Prostate gland (tissue), 2 donors: ENCODE measurements around the gene PDE8B.

Experiments
- CTCF ChIP-seq, 4 experiments: fragments of 200-600 bp in 2 of 4; fragments of 450-650 bp in 2 of 4; sonication (generic) in 2 of 4; IDR thresholded peaks; 1 replicate in 3 of 4; 2 replicates in 1 of 4; pipeline ENCODE4 v1.5.1; 2016 to 2019; ENCODE audit warnings: antibody characterized with exemption in 4 of 4, mild to moderate bottlenecking in 2 of 4, moderate library complexity in 2 of 4
- POLR2A ChIP-seq: fragments of 450-650 bp; IDR thresholded peaks from one replicate; pipeline ENCODE4 v1.6.1; 2016; ENCODE audit warnings: antibody characterized with exemption, mild to moderate bottlenecking
- POLR2AphosphoS5 ChIP-seq: sonication (generic); formaldehyde crosslinking; IDR thresholded peaks from one replicate; pipeline ENCODE4 v1.6.1; 2017; ENCODE audit warnings: antibody characterized with exemption

- TF ChIP-seq POLR2A (no peak), CTCF (IDR thresholded peaks at IDR 0.05) (no peak), POLR2AphosphoS5 (no peak)
These were observed 146.3 kb downstream of the PDE8B start for GRCh38 chr5:77356740-77357139.
